Inferior parietal cortex (tissue), 1 donor: ENCODE results near the gene SAMD11.

Experiments
- DNase-seq: peaks from one replicate; pipeline ENCODE4 v3.0.0-alpha.2; 2016; ENCODE audit errors: extremely low spot score

SAMD11 gene

GRCh38 chr1:904310-904950 lies 19.3 kb upstream of the SAMD11 start:
- peak; percentile 71 for DNase-seq

DNA sequence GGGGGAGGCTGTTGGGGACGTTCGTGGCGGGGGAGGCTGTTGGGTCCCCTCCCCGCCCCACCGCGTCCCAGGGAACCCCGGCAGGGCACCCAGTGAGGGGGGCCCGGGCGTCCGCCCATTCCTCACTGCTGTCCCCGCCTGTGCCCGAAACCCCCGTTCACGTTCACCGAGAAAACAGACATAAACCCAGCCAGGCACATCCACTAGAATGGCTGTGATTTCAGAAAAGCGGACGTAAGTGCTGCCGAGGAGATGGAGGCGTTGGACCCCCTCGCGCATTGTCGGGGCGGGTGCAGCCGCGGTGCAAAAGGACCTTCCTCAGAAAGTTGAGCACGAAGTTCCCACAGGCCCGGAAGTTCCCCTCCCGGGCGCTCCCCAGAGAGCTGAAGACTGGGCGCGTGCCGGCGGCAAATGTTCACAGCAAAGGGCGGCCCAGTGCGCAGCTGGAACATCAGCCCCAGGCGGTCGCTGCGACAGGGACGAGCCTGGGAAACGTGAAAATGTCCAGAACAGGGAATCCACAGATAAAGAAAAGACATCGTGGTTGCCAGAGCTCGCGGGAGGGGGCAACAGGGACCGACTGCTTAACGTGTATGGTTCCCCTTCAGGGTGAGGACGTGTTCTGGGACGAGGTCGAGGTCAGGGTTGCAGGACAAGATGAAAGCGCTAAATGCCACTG lies 18.5 kb upstream of the SAMD11 start:
- no peak for DNase-seq

DNA sequence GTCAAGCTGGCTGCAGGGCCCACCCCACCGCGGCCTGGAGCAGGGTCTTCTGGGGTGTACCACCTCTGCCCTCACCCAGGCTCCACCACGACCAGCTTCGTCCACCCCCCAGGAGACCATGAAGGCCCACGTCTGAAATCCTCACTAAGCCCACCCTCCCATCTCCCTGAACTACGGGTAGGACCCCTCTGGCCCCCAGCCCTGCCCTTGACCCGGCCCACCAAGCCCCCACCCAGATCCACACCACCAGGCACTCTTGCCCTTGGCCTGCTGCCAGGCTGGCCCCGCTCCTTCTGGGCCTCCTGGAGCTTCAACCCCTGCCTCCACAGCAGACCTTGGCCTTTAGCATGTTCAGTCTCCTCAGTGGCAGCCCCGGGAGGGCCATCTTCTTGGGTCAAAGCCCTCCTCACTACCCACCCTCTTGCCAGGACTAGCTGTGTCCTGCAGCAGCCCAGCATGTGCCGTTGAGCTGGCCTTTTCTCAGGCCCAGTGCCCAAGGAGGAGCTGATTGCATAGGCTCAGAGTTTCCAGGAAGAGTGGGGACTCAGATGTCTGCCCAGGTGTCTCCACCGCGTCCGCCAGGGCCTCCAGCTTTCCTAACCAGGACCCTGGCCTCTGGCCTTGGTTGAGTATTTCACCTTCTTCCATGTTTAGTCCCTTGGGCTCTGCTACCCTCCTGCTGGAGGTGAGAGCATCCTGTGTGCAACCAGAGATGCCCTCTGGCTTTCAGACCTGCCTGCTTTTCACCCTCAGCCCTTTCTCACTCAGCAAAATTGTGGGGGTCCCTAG lies 17.7 kb upstream of the SAMD11 start:
- no peak for DNase-seq

DNA sequence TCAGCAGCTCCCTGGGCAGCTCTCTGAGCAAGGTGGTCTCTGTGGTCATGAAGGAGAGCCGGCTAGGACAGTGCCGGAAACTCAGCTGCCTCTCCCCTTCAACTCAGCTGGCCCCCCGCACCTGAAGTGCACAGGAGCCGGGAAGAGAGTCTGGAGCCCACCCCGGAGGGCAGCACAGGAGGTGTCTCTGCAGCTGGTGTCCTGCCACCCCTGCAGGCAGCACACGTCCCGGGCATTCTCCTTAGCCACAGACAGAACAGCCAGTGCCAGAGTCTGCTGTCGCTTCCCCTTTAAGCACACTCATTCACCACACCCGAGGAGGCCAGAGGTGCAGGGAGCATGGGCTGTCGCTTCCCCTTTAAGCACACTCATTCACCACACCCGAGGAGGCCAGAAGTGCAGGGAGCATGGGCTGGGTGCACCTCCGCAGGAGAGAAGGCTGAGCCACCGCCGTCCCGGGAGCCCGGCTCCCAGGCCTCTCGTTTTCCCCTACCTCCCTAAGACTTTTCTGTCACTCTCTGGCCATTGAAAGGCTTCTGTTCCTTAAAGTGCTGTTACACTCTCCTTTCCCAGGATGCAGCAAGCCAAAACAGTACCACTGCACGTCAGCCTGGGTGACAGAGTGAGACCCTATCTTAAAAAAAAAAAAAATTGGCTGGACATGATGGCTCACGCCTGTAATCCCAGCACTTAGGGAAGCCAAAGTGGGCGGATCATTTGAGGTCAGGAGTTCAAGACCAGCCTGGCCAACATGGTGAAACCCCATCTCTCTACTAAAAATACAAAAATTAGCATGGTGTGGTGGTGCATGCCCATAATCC lies 16.9 kb upstream of the SAMD11 start:
- DNase-seq = no peak

GRCh38 chr1:907611-908451 lies 15.9 kb upstream of the SAMD11 start:
- no peak for DNase-seq

DNA sequence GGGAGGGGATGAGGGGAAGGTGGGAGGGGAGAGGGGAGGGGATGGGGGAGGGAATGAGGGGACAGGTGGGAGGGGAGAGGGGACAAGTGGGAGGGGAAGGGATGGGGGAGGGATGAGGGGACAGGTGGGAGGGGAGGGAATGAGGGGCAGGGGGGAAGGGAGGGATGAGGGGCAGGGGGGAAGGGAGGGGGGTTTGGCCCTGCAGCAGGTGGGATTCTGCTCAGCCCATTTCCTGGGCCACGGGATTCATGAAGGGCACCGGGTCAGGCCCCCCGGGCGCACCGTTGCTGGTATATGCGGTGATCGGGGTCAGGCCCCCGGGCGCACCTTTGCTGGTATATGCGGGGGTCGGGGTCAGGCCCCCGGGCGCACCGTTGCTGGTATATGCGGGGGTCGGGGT lies 15.1 kb upstream of the SAMD11 start:
- DNase-seq = no peak

GRCh38 chr1:909861-910310 lies 13.8 kb upstream of the SAMD11 start:
- DNase-seq = no peak

GRCh38 chr1:910311-910880 lies 13.3 kb upstream of the SAMD11 start:
- DNase-seq = no peak

DNA sequence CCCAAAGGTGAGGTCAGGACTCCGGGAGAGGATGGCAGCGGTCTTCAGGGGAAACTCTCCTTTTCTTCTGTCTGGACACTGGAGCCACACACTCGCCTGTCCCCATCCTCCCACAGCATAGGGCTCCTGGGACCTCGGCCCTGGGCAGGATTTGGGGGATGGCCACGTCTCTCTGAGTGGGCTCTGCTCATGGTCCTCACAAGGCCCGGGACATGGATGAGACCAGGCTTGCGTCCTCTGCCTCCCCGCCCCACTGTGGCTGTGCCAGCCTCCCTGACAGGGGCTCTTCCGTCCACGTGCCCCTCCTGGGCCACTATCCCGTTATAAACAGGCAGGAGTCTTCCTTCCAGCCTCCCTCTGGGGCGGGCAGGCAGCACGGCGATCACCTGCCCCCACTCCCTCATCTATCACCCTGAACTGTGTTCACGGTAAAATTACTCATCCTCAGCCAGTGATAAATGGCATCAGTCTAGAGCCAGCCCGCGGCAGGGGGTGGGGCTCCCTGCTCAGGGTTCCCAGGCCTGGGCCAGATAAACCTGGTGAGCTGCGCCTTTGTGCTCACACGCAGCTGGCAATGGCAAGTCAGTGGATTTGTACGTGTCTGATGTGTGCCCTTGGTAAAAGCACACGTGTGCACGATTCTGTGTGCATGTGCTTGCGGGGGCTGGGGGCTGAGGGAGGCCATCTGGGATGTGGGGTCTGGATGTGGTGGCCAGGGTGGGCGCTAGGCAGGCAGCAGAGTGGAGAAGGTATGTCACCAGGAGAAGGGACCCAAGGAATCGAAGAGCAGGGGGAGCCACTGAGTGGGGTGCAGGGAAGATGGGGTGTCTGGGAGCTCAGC lies 12.6 kb upstream of the SAMD11 start:
- no peak for DNase-seq

DNA sequence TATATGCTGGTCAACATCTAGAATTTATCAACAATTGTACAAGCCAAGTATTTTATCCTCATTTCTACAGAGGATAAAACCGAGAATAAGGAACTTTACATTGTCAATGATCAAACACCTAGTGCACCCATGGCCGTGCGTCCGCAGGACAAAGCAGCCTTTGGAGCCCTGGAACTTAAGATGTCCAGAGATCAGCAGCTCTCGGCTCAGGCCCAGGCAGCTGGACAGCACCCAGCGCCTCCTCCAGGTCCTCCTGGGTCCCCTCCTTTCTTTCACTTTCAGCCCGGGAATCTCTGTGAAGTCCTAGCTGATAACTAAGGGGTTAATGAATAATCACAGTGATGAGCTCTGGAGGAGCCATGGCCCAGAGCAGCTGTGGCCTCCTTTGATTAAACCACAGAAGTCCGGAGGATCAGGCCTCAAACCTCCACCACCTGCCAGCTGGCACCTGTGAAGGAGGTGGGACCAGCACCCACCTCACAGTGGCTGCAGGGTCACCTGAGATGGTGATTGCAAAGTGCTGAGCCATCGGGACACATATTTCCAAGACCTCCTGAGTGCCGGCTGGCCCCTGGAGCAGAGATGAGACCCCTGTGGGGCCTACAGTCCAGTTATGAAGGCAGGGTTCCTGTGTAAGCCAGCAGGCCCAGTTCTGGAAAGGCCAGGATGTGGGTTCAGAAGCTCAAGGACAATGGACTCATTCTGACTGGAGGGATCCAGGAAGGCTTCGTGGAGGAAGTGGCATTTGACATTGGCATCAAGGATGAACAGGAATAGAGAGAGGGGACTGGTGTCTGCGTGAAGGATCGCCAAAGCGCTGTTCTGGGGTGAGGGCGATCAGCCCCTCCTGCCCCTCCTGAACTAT lies 11.6 kb upstream of the SAMD11 start:
- DNase-seq = no peak

- DNase-seq = no peak
Observed at GRCh38 chr1:912740-913301, 10.9 kb upstream of the SAMD11 start.

DNA sequence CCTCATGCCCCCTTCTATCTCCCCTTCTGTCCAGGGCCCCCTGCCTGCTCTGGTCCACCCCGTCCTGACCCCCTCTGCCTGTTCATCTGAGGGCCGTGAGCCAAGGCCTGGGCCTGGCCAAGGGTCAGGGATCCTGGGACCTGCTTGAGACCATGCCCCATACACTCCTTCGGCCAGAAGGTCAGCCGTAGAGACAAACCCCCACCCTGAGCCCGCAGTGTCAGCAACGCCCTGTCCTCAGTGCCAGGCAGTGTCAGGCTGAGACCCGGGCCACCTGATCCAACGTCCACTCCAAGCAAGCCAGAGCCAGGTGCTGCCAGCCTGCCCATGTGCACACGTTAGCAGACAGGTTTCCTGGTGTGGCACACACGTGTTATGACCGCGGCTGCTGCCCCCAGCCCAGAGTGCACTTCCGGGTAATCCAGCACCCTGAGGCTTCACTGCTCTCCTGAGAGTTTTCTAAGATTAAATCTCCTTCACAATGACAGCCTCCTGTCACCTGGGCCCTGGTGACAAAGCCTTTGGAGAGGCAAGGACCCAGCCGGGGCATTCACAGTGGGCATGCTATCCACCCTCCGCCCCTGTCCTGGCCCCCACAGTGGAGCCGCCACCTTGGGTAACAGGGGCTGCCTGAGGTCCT lies 10.1 kb upstream of the SAMD11 start:
- no peak for DNase-seq

GRCh38 chr1:914131-914890 lies 9.4 kb upstream of the SAMD11 start:
- DNase-seq = no peak

- DNase-seq = no peak
Observed at GRCh38 chr1:914891-915280, 8.8 kb upstream of the SAMD11 start.

GRCh38 chr1:915295-916172 lies 8.2 kb upstream of the SAMD11 start:
- DNase-seq = no peak
